SK-N-MC (cell line): ENCODE data around the gene ERCC5.

ENCODE experiments used
- EZH2 ChIP-seq: fragments of 200-600 bp; sonication (generic); IDR thresholded peaks from one replicate; pipeline ENCODE4 v1.6.1; 2017; ENCODE audit warnings: antibody characterized with exemption
- FOXP2 ChIP-seq: optimal IDR thresholded peaks from 2 replicates; pipeline ENCODE3; 2011; ENCODE audit warnings: mild to moderate bottlenecking, moderate library complexity; ENCODE audit not compliant: insufficient read depth; ENCODE audit errors: extremely low read length, control extremely low read depth
- POLR2AphosphoS5 ChIP-seq: IDR thresholded peaks from 2 replicates; pipeline ENCODE4 v1.6.1; 2012; ENCODE audit warnings: mild to moderate bottlenecking, low read depth, low read length, borderline replicate concordance

GRCh38 chr13:102870677-102871415 is 25.0 kb downstream of the ERCC5 start:
- no peak for TF ChIP-seq POLR2AphosphoS5
- no peak for TF ChIP-seq EZH2
- no peak for TF ChIP-seq FOXP2
